ENCODE results near the gene TSPAN10.

DNA sequence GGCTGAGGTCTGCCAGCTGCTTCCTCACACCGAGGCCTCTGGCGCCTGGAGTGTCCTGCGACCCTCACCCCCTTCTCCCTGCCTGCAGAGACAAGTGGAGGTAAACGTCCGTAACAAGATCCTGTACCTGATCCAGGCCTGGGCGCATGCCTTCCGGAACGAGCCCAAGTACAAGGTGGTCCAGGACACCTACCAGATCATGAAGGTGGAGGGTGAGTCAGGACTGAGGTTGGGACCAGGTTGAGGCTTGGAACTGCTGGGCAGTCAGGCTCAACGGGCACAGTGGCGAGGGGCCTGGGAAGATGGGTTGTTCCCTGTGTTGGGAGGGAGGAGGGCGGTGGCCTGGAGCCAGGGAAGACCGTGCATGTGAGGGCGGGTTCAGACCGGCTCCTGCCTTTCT is 51.6 kb downstream of the TSPAN10 start:
- TF ChIP-seq, protein P1, sequence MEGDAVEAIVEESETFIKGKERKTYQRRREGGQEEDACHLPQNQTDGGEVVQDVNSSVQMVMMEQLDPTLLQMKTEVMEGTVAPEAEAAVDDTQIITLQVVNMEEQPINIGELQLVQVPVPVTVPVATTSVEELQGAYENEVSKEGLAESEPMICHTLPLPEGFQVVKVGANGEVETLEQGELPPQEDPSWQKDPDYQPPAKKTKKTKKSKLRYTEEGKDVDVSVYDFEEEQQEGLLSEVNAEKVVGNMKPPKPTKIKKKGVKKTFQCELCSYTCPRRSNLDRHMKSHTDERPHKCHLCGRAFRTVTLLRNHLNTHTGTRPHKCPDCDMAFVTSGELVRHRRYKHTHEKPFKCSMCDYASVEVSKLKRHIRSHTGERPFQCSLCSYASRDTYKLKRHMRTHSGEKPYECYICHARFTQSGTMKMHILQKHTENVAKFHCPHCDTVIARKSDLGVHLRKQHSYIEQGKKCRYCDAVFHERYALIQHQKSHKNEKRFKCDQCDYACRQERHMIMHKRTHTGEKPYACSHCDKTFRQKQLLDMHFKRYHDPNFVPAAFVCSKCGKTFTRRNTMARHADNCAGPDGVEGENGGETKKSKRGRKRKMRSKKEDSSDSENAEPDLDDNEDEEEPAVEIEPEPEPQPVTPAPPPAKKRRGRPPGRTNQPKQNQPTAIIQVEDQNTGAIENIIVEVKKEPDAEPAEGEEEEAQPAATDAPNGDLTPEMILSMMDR (conservative IDR thresholded peaks at IDR 0.05; ENCODE audit: low read depth, low read length): no peak
- no peak for TF ChIP-seq EZH2 (IDR thresholded peaks at IDR 0.05; ENCODE audit: low read length, unreplicated experiment)

Measured in PC-3 (cell line).